H7 (cell line): ENCODE measurements around the gene RGS3. TPM values are rescaled to one million over a fixed set of nuclear protein-coding genes. Genes with fewer than 3 reads are reported as not detected.

Experiments used
- DNase-seq: peaks from one replicate; pipeline ENCODE4 v3.0.0; 2012
- H3K27me3 ChIP-seq: 2 replicates; pipeline ENCODE4 v1.6.0; 2011; ENCODE audit warnings: mild to moderate bottlenecking, low read length; ENCODE audit not compliant: control insufficient read depth, insufficient read depth
- H3K36me3 ChIP-seq: replicated peaks from 2 replicates; pipeline ENCODE4 v1.5.1; 2011; ENCODE audit warnings: low read length; ENCODE audit not compliant: control insufficient read depth, insufficient read depth
- H3K4me3 ChIP-seq: 2 replicates; pipeline ENCODE4 v1.5.1; 2011; ENCODE audit warnings: low read depth, mild to moderate bottlenecking, control low read depth, low read length, moderate library complexity; ENCODE audit not compliant: insufficient read depth
- total RNA-seq: library from RNA; depleted of rRNA; stranded (reverse); fragments of >200 nt; shearing (Covaris generic); gene quantifications from 2 replicates; pipeline ENCODE4 v1.2.3, GENCODE V29; 2014; rRNA removed

The RGS3 gene
- total RNA-seq, 1 experiment from 2014 or later, result 18.2 TPM

DNA sequence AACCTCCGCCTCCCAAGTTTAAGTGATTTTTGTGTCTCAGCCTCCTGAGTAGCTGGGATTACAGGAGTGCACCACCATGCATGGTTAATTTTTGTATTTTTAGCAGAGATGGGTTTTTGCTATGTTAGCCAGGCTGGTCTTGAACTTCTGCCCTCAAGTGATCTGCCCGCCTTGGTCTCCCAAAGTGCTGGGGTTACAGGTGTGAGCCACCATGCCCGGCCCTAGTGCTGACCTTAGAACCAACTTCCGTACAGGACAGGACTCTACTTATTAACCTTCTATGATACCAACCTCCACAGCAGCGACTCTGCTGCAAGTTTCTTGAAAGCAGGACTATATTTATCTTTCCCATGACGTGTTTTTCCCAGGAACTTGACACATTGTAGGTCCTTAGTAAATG is 176.9 kb downstream of the RGS3 start:
- no peaks in the 10 kb centered on the region for H3K36me3 ChIP-seq
- DNase-seq, result no peak

DNA sequence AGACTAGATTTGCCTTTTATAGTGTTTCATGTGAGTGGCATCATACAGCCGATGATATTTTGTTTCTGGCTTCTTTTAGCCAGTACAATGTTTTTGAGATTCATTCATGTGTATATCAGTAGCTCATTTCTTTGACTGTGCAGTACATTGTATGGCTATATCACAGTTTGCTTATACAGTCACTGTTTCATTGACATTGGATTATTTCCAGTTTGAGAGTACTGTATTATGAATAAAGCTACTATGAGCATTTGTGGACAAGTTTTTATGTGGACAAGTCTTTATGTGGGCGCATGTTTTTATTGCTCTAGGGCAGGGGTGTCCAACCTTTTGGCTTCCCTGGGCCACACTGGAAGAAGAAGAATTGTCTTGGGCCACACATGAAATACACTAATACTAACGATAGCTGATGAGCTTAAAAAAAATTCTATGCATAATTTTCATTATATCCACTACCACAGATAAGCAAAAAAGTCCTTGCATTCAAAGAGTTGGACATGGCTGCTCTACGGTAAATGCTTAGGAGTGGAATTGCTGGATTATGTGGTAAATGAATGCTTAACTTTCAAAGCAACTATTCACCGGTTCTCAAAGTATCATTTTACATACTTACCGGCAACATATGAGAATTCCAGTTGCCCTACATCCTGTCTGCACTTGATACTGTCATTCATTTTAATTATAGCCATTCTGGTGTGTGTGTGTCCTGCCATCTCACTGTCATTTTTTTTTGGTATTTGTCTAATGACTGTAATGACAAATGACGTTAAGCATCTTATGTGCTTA is 177.8 kb downstream of the RGS3 start:
- Histone ChIP-seq H3K27me3 (peaks cover 33% of the 10 kb centered on the region), H3K36me3 (no peaks in the 10 kb centered on the region), H3K4me3 (no peak overlapping the region)
- no peak for DNase-seq

More for the DNA sequence above, 176.9 kb downstream of the RGS3 start:
- Histone ChIP-seq H3K27me3 (peaks cover 24% of the 10 kb centered on the region), H3K4me3 (no peak overlapping the region)

DNA sequence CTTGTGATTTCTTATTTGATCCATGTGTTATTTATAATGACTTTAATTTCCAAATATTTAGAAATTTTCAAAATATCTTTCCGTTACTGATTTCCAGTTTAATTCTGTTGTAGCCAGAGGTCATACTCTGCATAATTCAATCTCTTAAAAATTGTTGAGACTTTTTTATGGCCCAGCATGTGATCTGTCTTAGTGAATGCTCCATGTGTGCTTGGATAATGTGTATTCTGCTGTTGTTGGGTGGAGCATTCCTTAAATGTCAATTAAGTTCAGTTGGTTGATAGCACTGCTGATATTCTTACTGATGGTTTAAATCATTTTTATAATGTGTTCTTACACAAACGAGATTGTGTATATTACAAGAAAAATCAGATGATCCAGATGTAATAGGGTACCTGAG is 180.8 kb downstream of the RGS3 start:
- Histone ChIP-seq H3K4me3 (no peak overlapping the region), H3K36me3 (no peaks in the 10 kb centered on the region), H3K27me3 (peaks cover 57% of the 10 kb centered on the region)
- DNase-seq, result no peak

DNA sequence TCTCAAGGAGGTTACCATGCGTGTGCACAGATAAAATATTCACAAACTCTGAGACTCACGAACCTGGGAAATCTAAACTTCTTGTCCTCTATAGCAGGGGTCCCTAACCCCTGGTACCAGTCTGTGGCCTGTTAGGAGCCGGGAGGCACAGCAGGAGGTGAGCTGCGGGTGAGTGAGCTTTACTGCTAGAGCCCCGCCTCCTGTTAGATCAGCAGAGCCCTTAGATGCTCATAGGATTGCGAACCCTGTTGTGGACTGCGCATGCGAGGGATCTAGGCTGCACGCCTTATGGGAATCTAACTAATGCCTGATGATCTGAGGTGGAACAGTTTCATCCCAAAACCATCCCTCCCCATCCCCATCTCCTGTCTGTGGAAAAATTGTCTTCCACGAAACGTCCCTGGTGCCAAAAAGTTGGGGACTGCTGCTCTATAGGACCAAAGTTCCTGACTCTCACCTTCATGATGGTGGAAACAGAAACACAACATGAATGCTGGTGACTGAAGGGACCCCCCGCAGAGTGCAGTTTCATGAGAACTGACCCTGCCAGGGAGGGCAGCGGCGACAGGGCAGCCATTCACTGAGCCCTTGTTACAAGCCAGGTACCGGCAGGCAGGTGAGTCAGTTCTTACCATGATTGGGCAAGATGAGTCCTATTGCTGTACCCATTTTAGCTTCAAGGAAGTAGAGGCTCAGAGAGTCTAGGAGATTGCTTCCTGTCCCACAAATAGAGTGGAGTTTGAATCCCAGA is 181.9 kb downstream of the RGS3 start:
- Histone ChIP-seq H3K27me3 (peaks cover 63% of the 10 kb centered on the region), H3K4me3 (no peak overlapping the region), H3K36me3 (no peaks in the 10 kb centered on the region)
- peak; percentile 56 for DNase-seq

DNA sequence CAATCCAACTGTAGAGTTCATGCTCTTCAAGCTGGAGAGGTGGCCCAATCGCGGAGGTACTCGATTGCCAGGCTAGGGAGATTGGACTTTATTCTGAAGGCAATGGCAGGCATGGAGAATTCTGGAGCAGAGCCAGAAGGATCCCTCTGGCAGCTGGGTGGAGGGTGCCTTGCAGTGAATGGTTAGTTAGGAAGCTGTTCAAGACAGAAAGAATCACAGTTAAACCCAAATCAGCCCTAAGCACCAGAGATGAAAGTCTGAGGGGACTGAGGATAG is 182.4 kb downstream of the RGS3 start:
- DNase-seq, result peak; percentile 7
- Histone ChIP-seq H3K4me3 (no peak overlapping the region), H3K36me3 (no peaks in the 10 kb centered on the region), H3K27me3 (peaks cover 62% of the 10 kb centered on the region)

DNA sequence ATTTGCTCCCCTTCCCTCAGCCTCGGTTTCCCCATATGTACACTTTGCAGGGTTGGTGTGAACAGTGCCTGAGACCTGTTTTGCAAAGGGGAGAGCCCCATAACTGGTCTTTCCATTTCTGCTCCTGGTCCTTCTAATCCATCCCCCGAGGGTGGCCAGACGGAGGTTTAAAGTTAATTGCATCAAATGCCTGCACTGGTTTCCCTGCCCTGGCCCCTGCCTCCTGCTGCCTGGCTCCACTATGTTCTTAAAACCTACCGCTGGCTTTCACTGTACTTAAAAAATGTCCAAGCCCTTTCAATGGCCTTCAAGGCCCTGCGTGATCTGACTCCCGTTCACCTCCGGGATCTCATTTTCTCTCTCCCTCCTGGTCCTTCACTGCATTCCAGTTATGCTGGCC is 183.0 kb downstream of the RGS3 start:
- DNase-seq, result no peak
- Histone ChIP-seq H3K4me3 (no peak overlapping the region), H3K36me3 (no peaks in the 10 kb centered on the region), H3K27me3 (peaks cover 61% of the 10 kb centered on the region)

Other genes starting within 250 kb of the RGS3 start
- gene FKBP15, start 242.4 kb upstream of the RGS3 start, total RNA-seq, result 12.9 and 15.2 TPM in 2 replicates
- gene SLC31A1, start 242.2 kb upstream of the RGS3 start, total RNA-seq, result 21.8 and 26.7 TPM in 2 replicates
- 36.0 and 40.8 TPM in 2 replicates for gene CDC26, start 188.2 kb upstream of the RGS3 start, total RNA-seq
- gene PRPF4, start 188.1 kb upstream of the RGS3 start, total RNA-seq, result 34.5 and 38.4 TPM in 2 replicates
- gene RNF183, start 160.4 kb upstream of the RGS3 start, total RNA-seq, result 0.78 TPM in 1 of 2 replicates, not detected in the other
- gene WDR31, start 123.5 kb upstream of the RGS3 start, total RNA-seq, result 0.11 and 0.38 TPM in 2 replicates
- 1.5 and 2.3 TPM in 2 replicates for gene BSPRY, start 114.2 kb upstream of the RGS3 start, total RNA-seq
- gene HDHD3, start 86.7 kb upstream of the RGS3 start, total RNA-seq, result 26.2 and 36.2 TPM in 2 replicates
- gene ALAD, start 62.4 kb upstream of the RGS3 start, total RNA-seq, result 10.9 and 11.6 TPM in 2 replicates
- gene POLE3, start 53.1 kb upstream of the RGS3 start, total RNA-seq, result 61.2 and 61.6 TPM in 2 replicates
- gene C9orf43, start 53.0 kb upstream of the RGS3 start, total RNA-seq, result 0.41 and 0.42 TPM in 2 replicates